ENCODE results near the gene ATP6V0B.

ATP6V0B gene

GRCh38 chr1:44021156-44021555 is 46.4 kb downstream of the ATP6V0B start:
- H3K4me1 Mint-ChIP-seq (ENCODE audit: low read depth) = no peaks in the 10 kb centered on the region
- H3K9me3 Mint-ChIP-seq = no peaks in the 10 kb centered on the region
- H3K27me3 Mint-ChIP-seq = no peaks in the 10 kb centered on the region
- no peak overlapping the region for H3K4me3 Mint-ChIP-seq
- H3K27ac Mint-ChIP-seq = no peak overlapping the region
- H3K36me3 Mint-ChIP-seq (ENCODE audit: low read depth) = no peaks in the 10 kb centered on the region
- intact Hi-C loops (cut with micrococcal nuclease) = no loop called here

DNA sequence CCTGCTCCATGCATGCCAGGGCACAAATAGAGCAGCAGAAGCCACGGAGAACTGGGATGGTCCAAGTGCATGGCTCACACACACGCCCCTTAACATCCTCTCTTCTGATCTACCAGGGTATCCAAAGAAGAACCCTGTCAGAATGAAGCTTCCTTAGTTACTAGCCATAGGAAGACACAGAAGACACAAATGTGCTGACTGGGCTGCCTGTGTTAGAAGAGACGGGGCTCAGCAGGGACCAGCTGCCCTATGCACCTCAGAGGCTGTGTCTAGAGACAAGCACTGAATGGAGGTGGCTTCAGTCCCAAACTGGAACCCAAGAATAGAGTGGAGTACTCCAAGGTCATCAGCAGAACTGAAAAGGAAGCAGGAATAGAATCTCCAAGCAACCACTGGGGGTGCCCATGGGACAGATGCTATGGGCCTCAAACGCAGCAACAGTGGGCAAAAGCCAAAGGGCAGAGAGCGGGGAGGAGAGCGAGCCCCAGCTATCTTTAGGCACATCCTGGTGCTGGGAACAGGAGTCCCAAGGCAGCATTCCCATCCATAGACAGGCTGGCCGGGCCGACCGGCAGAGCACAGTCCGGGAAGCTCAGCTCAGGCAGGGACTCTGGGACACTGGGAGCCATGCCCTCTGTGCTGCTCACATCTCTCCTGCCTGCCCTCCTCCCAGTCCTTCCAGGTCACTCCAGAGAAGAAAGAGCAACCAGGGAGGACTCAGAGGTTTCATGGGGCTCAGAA is 47.0 kb downstream of the ATP6V0B start:
- Mint-ChIP-seq H3K27ac (no peak overlapping the region), H3K4me1 (ENCODE audit: low read depth) (no peaks in the 10 kb centered on the region), H3K36me3 (ENCODE audit: low read depth) (no peaks in the 10 kb centered on the region), H3K27me3 (no peaks in the 10 kb centered on the region), H3K9me3 (no peaks in the 10 kb centered on the region), H3K4me3 (no peak overlapping the region)
- intact Hi-C loops (cut with micrococcal nuclease) = no loop called here

DNA sequence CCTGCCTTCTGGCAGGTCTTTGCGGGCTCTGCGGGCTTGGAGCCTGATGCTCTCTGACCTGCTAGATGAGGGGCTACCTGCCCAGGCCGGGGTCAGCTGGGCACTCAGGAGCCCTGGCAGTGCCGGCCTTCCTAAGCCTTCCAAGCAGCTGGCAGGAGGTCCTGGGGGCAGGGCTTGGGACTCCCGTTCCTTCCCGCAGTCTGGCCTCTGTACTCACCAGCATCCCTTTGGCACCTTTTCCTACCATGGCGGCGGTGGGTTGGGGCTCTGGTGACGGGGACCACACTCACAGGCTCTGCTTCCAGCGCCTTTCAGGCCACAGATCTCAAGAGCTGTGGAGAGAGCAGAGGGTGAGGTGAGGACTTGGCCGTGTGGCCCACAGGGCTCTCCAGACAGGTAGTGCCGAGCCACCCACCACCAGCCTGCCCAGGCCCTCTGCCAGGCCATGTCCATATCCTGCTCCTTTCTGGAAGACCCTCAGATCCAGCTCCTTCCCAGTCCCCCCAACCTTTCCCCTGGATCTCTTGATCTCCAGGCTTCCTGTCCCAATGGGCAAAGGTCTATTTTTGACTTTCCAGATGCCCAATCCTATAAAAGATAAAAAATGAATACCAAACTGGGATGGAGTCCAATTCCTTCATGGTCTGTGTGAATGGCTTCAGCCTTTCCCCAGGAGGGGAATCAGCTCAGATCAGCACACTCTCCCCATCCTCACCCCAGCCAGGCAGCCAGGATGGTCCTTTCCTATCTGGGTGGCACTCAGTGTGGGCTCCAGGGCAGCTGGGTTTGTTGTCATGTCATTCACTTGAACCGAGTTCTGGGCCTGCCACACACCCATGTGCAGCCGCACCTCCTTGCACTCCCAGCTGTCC is 49.5 kb downstream of the ATP6V0B start:
- Mint-ChIP-seq H3K4me1 (ENCODE audit: low read depth) (peaks cover 16% of the 10 kb centered on the region), H3K9me3 (no peaks in the 10 kb centered on the region), H3K27ac (no peak overlapping the region), H3K4me3 (no peak overlapping the region), H3K36me3 (ENCODE audit: low read depth) (no peaks in the 10 kb centered on the region), H3K27me3 (peaks cover 12% of the 10 kb centered on the region)
- intact Hi-C loops (cut with micrococcal nuclease) = no loop called here

DNA sequence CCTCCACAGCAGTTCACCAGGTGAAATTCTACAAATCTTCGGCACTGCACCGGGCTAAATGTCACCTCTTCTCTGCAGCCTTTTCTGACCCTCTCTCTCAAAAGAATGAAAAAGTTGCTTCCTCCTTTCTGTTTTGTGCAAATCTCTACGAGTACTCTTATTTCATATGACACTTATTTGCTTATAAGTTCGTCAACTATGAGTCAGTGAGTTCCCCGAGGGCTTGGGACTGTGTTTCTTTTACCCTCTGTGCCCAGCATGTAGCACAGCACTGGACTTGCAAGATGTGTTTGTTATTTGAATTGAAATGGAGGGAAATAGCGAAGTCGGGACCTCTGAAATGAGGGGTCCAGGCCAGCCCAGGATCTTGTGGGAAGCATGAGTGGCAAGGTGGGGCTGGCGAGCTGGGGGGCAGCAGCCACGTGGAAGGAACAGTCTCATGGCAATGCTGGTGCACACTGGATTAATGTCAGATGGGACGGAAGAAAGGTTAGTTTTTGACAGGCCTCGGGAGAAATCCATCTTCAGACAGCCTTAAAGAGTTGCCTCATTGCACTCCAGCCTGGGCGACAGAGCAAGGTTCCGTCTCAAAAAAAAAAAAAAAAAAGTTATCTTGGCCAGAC is 50.3 kb downstream of the ATP6V0B start:
- no peak overlapping the region for H3K4me3 Mint-ChIP-seq
- peaks cover 15% of the 10 kb centered on the region for H3K27me3 Mint-ChIP-seq
- peaks cover 4% of the 10 kb centered on the region for H3K36me3 Mint-ChIP-seq (ENCODE audit: low read depth)
- intact Hi-C loops (cut with micrococcal nuclease) = no loop called here
- peaks cover 23% of the 10 kb centered on the region for H3K4me1 Mint-ChIP-seq (ENCODE audit: low read depth)
- H3K27ac Mint-ChIP-seq = no peak overlapping the region
- H3K9me3 Mint-ChIP-seq = no peaks in the 10 kb centered on the region

DNA sequence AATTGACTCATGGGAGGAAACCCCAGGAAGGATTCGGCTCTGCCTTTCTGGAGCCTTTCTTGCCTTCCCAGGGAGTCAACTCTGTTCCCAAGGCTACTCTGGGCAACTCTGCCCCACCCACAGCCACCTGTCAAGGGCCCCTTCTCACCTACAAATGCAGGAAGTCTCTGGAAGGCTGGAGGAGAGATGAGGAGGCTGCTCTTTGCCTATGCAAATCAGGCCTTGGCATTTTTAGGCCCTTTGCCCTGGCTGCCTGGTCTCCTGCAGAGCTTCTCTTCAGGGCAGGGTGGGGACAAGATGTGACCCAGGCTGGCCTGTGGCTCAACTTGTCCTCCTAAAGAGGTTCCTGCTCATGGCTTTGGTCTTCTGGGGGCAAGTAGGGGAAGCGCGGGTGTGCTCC is 51.1 kb downstream of the ATP6V0B start:
- H3K27me3 Mint-ChIP-seq = peaks cover 19% of the 10 kb centered on the region
- intact Hi-C loops (cut with micrococcal nuclease) = no loop called here
- no peak overlapping the region for H3K27ac Mint-ChIP-seq
- peaks cover 4% of the 10 kb centered on the region for H3K36me3 Mint-ChIP-seq (ENCODE audit: low read depth)
- H3K4me1 Mint-ChIP-seq (ENCODE audit: low read depth) = peaks cover 24% of the 10 kb centered on the region
- no peaks in the 10 kb centered on the region for H3K9me3 Mint-ChIP-seq
- H3K4me3 Mint-ChIP-seq = no peak overlapping the region

- H3K27ac Mint-ChIP-seq = no peak overlapping the region
- peaks cover 34% of the 10 kb centered on the region for H3K27me3 Mint-ChIP-seq
- peaks cover 34% of the 10 kb centered on the region for H3K4me1 Mint-ChIP-seq (ENCODE audit: low read depth)
- H3K4me3 Mint-ChIP-seq = no peak overlapping the region
- H3K9me3 Mint-ChIP-seq = no peaks in the 10 kb centered on the region
- intact Hi-C loops (cut with micrococcal nuclease) = no loop called here
- peaks cover 4% of the 10 kb centered on the region for H3K36me3 Mint-ChIP-seq (ENCODE audit: low read depth)
These were observed 52.6 kb downstream of the ATP6V0B start for GRCh38 chr1:44027320-44027719.

All from dendritic cell treated with granulocyte-macrophage colony-stimulating factor and Interleukin-4, amounts not matched to agents 40 ng/mL and 50 ng/mL, for 4 days (primary cell).